ENCODE results near the gene TNNT1. TPM values are rescaled to one million over a fixed set of nuclear protein-coding genes. Genes with fewer than 3 reads are reported as not detected.

Gene TNNT1
- total RNA-seq, 1 donor from 2014 or later = 74.1 TPM

DNA sequence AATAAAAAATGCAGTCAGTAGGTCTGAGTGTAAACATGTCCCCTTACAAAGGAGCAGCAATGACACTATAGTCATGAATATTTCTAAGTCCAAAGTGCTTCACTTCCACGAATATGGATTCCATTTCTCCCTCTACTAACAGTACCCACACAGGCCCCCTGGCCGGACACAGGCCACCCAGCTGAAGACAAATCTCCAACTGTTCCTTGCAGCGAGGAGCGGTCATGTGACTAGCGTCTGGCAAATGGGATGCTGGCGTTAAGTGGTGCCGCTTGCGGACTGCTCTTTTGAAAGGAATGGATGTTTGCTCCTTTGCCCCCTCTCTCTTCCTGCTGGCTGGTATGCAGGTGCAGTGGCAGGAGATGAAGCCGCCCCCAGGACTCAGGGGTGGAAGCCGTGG, 47.7 kb downstream of the TNNT1 start:
- H3K9ac ChIP-seq = no peak overlapping the region
- no peak overlapping the region for H2AFZ ChIP-seq (replicated peaks)
- Mint-ChIP-seq H3K4me1 (peaks cover 14% of the 10 kb centered on the region), H3K9me3 (no peaks in the 10 kb centered on the region), H3K36me3 (peaks cover 19% of the 10 kb centered on the region), H3K27me3 (ENCODE audit: insufficient read depth, low read depth) (no peaks in the 10 kb centered on the region), H3K27ac (no peak overlapping the region), H3K4me3 (no peak overlapping the region)
- H3K36me3 ChIP-seq = peaks cover 5% of the 10 kb centered on the region
- H3F3A ChIP-seq (ENCODE audit: low read depth) = no peaks in the 10 kb centered on the region
- H3K27me3 ChIP-seq = no peaks in the 10 kb centered on the region
- H4K20me1 ChIP-seq (ENCODE audit: low read depth) = peaks cover 21% of the 10 kb centered on the region
- no peaks in the 10 kb centered on the region for H3K9me3 ChIP-seq (ENCODE audit: low read depth)
- DNase-seq (ENCODE audit: low spot score) = no peak
- no peak for TF ChIP-seq EZH2 (IDR thresholded peaks at IDR 0.05)
- TF ChIP-seq EZH2phosphoT487 (IDR thresholded peaks at IDR 0.05) = no peak
- TF ChIP-seq, protein P1, sequence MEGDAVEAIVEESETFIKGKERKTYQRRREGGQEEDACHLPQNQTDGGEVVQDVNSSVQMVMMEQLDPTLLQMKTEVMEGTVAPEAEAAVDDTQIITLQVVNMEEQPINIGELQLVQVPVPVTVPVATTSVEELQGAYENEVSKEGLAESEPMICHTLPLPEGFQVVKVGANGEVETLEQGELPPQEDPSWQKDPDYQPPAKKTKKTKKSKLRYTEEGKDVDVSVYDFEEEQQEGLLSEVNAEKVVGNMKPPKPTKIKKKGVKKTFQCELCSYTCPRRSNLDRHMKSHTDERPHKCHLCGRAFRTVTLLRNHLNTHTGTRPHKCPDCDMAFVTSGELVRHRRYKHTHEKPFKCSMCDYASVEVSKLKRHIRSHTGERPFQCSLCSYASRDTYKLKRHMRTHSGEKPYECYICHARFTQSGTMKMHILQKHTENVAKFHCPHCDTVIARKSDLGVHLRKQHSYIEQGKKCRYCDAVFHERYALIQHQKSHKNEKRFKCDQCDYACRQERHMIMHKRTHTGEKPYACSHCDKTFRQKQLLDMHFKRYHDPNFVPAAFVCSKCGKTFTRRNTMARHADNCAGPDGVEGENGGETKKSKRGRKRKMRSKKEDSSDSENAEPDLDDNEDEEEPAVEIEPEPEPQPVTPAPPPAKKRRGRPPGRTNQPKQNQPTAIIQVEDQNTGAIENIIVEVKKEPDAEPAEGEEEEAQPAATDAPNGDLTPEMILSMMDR (IDR thresholded peaks at IDR 0.05) = no peak
- peaks cover 6% of the 10 kb centered on the region for H3K79me2 ChIP-seq (ENCODE audit: low read depth)
- H3K27ac ChIP-seq = no peak overlapping the region
- H3K4me2 ChIP-seq = no peak overlapping the region
- no peaks in the 10 kb centered on the region for H3K4me1 ChIP-seq
- H3K4me3 ChIP-seq = no peak overlapping the region

DNA sequence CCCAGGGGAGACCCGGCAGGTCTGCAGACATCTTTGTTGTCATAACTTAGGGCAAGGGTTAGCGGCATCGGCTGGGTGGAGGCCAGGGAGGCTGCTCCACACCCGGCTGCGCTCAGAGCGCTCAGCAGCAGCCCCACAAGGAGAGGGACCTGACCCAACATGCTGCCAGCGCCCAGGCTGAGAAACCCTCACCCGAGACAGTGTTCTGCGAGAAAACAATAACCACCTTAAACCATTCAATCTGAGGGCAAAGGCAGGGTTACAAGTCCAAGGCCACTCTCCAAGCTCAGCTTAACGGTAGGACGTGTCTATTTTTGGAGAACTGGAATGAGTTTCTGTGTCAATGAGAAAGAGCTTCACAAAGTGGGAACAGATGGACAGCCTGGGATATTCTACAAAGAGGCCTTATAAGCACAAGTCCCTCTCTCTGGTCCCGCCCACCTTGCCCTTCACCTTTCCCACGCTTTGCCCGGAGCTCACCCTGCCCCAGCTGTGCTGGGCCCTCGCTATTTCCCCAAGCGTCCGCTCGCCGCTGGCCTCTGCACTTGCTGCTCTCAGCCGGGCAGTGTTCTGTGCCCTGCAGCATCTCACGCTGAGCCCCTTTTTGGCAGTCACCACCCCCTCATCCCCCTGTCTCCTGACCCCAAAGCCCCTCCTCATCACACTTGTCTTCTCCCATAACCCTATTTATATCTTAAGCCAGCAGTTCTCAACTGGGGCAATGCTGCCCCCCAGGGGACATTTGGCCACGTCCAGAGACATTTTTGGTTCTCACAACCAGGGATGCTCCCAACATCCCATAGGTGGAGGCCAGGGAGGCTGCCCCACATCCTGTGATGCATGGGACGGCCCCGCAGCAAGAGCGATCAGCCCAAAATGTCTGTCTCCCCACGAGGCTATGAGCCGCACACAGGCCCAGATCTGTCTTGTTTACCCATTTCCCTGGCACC, 49.2 kb downstream of the TNNT1 start:
- H3K4me3 ChIP-seq = no peak overlapping the region
- H3K9me3 Mint-ChIP-seq = no peaks in the 10 kb centered on the region
- H2AFZ ChIP-seq (replicated peaks) = no peak overlapping the region
- no peak overlapping the region for H3K9ac ChIP-seq
- peak overlapping the region; percentile 64 for H3K27ac Mint-ChIP-seq
- H3K79me2 ChIP-seq (ENCODE audit: low read depth) = no peaks in the 10 kb centered on the region
- DNase-seq (ENCODE audit: low spot score) = peak; percentile 46
- no peaks in the 10 kb centered on the region for H3K27me3 ChIP-seq
- H3K9me3 ChIP-seq (ENCODE audit: low read depth) = no peaks in the 10 kb centered on the region
- no peak overlapping the region for H3K4me3 Mint-ChIP-seq
- TF ChIP-seq, protein P1 (IDR thresholded peaks at IDR 0.05) = peak; percentile 46
- no peak for TF ChIP-seq EZH2 (IDR thresholded peaks at IDR 0.05)
- H4K20me1 ChIP-seq (ENCODE audit: low read depth) = peaks cover 34% of the 10 kb centered on the region
- H3F3A ChIP-seq (ENCODE audit: low read depth) = peaks cover under 1% of the 10 kb centered on the region
- no peak overlapping the region for H3K27ac ChIP-seq
- H3K36me3 Mint-ChIP-seq = peaks cover 14% of the 10 kb centered on the region
- H3K4me2 ChIP-seq = no peak overlapping the region
- H3K36me3 ChIP-seq = peaks cover 5% of the 10 kb centered on the region
- H3K4me1 Mint-ChIP-seq = peaks cover 15% of the 10 kb centered on the region
- H3K27me3 Mint-ChIP-seq (ENCODE audit: insufficient read depth, low read depth) = no peaks in the 10 kb centered on the region
- H3K4me1 ChIP-seq = no peaks in the 10 kb centered on the region

DNA sequence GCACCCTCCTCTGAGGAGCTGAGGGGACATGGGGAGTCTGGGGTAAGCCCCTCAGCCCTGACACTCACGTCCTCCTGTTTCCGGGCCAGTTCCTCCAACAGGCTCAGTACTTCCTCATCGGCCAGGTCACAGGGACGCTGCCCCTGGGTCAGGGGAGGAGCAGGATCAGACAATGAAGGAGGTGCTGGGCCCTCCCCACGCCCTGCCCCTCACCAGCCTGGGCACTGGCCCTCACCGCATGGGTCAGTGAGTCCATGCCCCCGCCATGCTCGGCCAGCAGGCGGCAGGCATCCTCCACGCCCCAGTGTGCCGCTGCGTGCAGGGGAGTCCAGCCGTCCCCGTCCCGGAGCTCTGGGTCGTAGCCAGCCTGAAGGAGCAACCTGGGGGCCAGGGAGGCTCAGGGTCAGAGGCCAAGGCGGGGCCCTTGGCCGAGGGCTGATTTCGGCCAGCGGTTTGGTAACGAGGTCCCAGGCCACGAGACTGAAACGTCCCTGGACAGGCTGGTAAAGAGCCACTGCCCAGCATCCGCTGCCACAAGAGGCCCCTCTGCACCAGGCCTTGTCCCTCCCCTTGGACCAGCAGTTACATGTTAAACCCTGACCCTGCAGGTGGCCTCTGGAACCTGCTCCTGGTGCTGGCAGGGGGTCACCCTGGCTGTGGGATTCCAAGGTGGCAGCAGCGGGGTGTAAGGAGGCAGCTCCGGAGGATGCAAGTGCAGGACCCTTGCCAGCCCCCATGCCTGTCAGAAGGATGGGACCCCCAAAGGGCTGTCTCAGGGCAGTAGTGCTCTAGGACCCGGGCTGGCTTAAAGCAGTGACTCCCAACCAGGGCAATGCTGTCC, 50.1 kb downstream of the TNNT1 start:
- no peak for TF ChIP-seq EZH2phosphoT487 (IDR thresholded peaks at IDR 0.05)
- TF ChIP-seq, protein P1 (IDR thresholded peaks at IDR 0.05) = peak; percentile 27
- Histone ChIP-seq H3K4me3 (no peak overlapping the region), H3F3A (ENCODE audit: low read depth) (peaks cover 7% of the 10 kb centered on the region), H3K9me3 (ENCODE audit: low read depth) (no peaks in the 10 kb centered on the region), H3K4me2 (no peak overlapping the region), H3K36me3 (peaks cover 5% of the 10 kb centered on the region), H4K20me1 (ENCODE audit: low read depth) (peaks cover 41% of the 10 kb centered on the region), H3K9ac (no peak overlapping the region), H2AFZ (replicated peaks) (no peak overlapping the region), H3K27ac (no peak overlapping the region), H3K79me2 (ENCODE audit: low read depth) (no peaks in the 10 kb centered on the region), H3K4me1 (no peaks in the 10 kb centered on the region), H3K27me3 (no peaks in the 10 kb centered on the region)
- Mint-ChIP-seq H3K27me3 (ENCODE audit: insufficient read depth, low read depth) (peaks cover 2% of the 10 kb centered on the region), H3K27ac (no peak overlapping the region), H3K9me3 (peaks cover 2% of the 10 kb centered on the region), H3K4me3 (no peak overlapping the region), H3K4me1 (peaks cover 18% of the 10 kb centered on the region), H3K36me3 (peaks cover 17% of the 10 kb centered on the region)
- no peak for DNase-seq (ENCODE audit: low spot score)
